Panc1 (cell line): ENCODE results near the gene STX18. TPM values are rescaled to one million over a fixed set of nuclear protein-coding genes. Genes with fewer than 3 reads are reported as not detected.

Experiments
- ATAC-seq: fragments of 200-7000 bp; cut with Tn5 transposase; 2 replicates; pipeline ENCODE4 v1.9.1; 2020; ENCODE audit warnings: mild to moderate bottlenecking, moderate library complexity
- BruUV-seq: library from RNA; stranded (reverse); fragments of 400-500 nt; replicated peaks from 2 replicates; lab custom pipeline; 2021; lab: Mats Ljungman, UMichigan
- CTCF ChIA-PET: fragments of 300-600 bp; sonication (Branson Sonifier 250); formaldehyde crosslinking; loops from one replicate; lab custom pipeline; 2022; ENCODE audit warnings: antibody characterized with exemption; lab: Charles Lee
- POLR2A ChIA-PET: fragments of 300-600 bp; sonication (Branson Sonifier 250); formaldehyde crosslinking; loops from one replicate; lab custom pipeline; 2022; ENCODE audit warnings: antibody characterized with exemption; lab: Charles Lee
- DNase-seq: peaks from one replicate; pipeline ENCODE4 v3.0.0-alpha.2; 2010; ENCODE audit warnings: low read depth, low spot score
- H3K27ac ChIP-seq: 2 replicates; pipeline ENCODE4 v1.5.1; 2011; ENCODE audit warnings: mild to moderate bottlenecking, low read length, inconsistent platforms
- H3K27me3 ChIP-seq: fragments of 200-500 bp; sonication (Bioruptor generic); 2 replicates; pipeline ENCODE4 v1.6.0; 2014; ENCODE audit warnings: low read length, inconsistent platforms; ENCODE audit not compliant: control insufficient read depth, insufficient read depth
- H3K36me3 ChIP-seq: fragments of 200-500 bp; sonication (Bioruptor generic); 2 replicates; pipeline ENCODE4 v1.5.1; 2014; ENCODE audit warnings: inconsistent platforms, mild to moderate bottlenecking, low read length, moderate library complexity; ENCODE audit not compliant: control insufficient read depth, insufficient read depth
- H3K4me1 ChIP-seq: 2 replicates; pipeline ENCODE4 v1.5.1; 2011; ENCODE audit warnings: inconsistent platforms, mild to moderate bottlenecking, low read length, moderate library complexity; ENCODE audit not compliant: control insufficient read depth, insufficient read depth
- H3K4me3 ChIP-seq, 2 experiments: 2 replicates each; pipeline ENCODE4 v1.5.1; 2011 to 2012; ENCODE audit warnings: low read depth in 2 of 2, low read length in 2 of 2, mild to moderate bottlenecking in 2 of 2, inconsistent platforms in 1 of 2, moderate library complexity in 1 of 2
- H3K9me3 ChIP-seq: fragments of 200-500 bp; sonication (Bioruptor generic); 2 replicates; pipeline ENCODE4 v1.5.1; 2014; ENCODE audit warnings: low read depth, mild to moderate bottlenecking, inconsistent platforms, low read length, moderate library complexity; ENCODE audit not compliant: control insufficient read depth, insufficient read depth
- POLR2AphosphoS5 ChIP-seq: IDR thresholded peaks from 2 replicates; pipeline ENCODE4 v1.6.1; 2012; ENCODE audit warnings: mild to moderate bottlenecking, low read depth, low read length, moderate library complexity
- SIN3A ChIP-seq: IDR thresholded peaks from 2 replicates; pipeline ENCODE4 v1.6.1; 2012; ENCODE audit warnings: low read depth, mild to moderate bottlenecking, low read length, moderate library complexity, borderline replicate concordance; ENCODE audit not compliant: insufficient read depth
- TCF7L2 ChIP-seq: IDR thresholded peaks from 2 replicates; pipeline ENCODE4 v1.6.1; 2011; ENCODE audit warnings: mild to moderate bottlenecking, low read depth, low read length, inconsistent platforms
- in situ Hi-C: cut with HindIII; loops from 2 replicates; pipeline ENCODE4 v1.10.0; 2016; ENCODE audit warnings: low sequenced_read_pairs, low pct_unique_long_range_greater_than_20kb
- intact Hi-C: fragments of 100-400 bp; cut with micrococcal nuclease; formaldehyde crosslinking; loops from one replicate; pipeline ENCODE4 v1.10.0; 2022; ENCODE audit not compliant: unreplicated experiment
- total RNA-seq: library from RNA; stranded (reverse); gene quantifications from one replicate; pipeline ENCODE4 v1.2.1, GENCODE V29; 2021; ENCODE audit not compliant: unreplicated experiment
- TF ChIP-seq, protein P1 (sequence below), 2 experiments: IDR thresholded peaks; 2 replicates each; pipeline ENCODE4 v1.6.1; 2011 to 2012; ENCODE audit warnings: low read depth in 2 of 2, control low read depth in 1 of 2, low read length in 1 of 2, mild to moderate bottlenecking in 1 of 2, moderate library complexity in 1 of 2; ENCODE audit not compliant: insufficient read depth in 1 of 2
- TF ChIP-seq, protein P2 (sequence below): fragments of 450-650 bp; IDR thresholded peaks from 2 replicates; pipeline ENCODE4 v1.5.1; 2017; ENCODE audit warnings: mild to moderate bottlenecking

Gene STX18
- total RNA-seq, 1 experiment from 2014 or later = 15.0 TPM

DNA sequence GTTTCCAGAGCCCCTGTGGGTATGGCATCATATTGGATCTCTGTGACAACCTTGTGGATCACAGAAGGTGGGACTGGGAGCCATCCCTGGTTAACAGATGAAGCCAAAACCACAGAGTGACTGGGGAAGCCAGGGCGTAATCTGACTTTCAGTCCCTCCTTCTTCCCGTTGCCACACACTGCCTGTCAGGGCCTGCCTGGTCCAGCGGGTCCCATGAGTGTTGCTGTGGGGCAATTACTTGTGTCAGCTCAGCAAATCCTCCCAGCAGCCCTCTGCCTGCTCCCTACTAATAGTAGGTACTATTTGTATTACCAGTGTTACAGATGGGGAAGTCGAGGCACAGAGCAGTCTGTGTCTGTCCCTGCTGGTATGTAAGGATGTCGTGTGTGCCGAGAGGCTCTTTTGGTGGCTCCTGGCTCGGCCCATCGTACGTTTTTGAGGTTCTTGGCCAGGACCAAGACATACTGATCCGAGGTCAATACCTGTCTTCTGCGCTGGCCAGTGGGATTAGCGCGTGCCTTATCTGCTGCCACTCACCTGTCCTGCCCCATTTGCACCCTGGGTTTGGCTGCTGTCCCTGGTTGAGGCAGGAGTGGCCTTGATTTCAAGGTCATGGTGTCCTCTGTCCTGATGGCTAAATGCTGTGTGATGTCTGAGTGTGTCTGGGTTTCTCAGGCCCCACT is 149.2 kb downstream of the STX18 start:
- H3K36me3 ChIP-seq = no peaks in the 10 kb centered on the region
- no peak overlapping the region for H3K4me3 ChIP-seq
- peaks cover 2% of the 10 kb centered on the region; the same call in 1 of the 2 replicates for H3K27me3 ChIP-seq
- DNase-seq (no peak), ATAC-seq (no peak)
- TF ChIP-seq SIN3A (no peak), POLR2AphosphoS5 (no peak), TCF7L2 (no peak)
- TF ChIP-seq, protein P1, sequence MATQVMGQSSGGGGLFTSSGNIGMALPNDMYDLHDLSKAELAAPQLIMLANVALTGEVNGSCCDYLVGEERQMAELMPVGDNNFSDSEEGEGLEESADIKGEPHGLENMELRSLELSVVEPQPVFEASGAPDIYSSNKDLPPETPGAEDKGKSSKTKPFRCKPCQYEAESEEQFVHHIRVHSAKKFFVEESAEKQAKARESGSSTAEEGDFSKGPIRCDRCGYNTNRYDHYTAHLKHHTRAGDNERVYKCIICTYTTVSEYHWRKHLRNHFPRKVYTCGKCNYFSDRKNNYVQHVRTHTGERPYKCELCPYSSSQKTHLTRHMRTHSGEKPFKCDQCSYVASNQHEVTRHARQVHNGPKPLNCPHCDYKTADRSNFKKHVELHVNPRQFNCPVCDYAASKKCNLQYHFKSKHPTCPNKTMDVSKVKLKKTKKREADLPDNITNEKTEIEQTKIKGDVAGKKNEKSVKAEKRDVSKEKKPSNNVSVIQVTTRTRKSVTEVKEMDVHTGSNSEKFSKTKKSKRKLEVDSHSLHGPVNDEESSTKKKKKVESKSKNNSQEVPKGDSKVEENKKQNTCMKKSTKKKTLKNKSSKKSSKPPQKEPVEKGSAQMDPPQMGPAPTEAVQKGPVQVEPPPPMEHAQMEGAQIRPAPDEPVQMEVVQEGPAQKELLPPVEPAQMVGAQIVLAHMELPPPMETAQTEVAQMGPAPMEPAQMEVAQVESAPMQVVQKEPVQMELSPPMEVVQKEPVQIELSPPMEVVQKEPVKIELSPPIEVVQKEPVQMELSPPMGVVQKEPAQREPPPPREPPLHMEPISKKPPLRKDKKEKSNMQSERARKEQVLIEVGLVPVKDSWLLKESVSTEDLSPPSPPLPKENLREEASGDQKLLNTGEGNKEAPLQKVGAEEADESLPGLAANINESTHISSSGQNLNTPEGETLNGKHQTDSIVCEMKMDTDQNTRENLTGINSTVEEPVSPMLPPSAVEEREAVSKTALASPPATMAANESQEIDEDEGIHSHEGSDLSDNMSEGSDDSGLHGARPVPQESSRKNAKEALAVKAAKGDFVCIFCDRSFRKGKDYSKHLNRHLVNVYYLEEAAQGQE (IDR thresholded peaks at IDR 0.05; ENCODE audit: insufficient read depth in 1 of 2, low read depth in 2 of 2, low read length in 1 of 2) = no peak
- TF ChIP-seq, protein P2, sequence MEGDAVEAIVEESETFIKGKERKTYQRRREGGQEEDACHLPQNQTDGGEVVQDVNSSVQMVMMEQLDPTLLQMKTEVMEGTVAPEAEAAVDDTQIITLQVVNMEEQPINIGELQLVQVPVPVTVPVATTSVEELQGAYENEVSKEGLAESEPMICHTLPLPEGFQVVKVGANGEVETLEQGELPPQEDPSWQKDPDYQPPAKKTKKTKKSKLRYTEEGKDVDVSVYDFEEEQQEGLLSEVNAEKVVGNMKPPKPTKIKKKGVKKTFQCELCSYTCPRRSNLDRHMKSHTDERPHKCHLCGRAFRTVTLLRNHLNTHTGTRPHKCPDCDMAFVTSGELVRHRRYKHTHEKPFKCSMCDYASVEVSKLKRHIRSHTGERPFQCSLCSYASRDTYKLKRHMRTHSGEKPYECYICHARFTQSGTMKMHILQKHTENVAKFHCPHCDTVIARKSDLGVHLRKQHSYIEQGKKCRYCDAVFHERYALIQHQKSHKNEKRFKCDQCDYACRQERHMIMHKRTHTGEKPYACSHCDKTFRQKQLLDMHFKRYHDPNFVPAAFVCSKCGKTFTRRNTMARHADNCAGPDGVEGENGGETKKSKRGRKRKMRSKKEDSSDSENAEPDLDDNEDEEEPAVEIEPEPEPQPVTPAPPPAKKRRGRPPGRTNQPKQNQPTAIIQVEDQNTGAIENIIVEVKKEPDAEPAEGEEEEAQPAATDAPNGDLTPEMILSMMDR = no peak
- BruUV-seq = no TSS peak
- ChIA-PET POLR2A (no interaction called here), CTCF (no interaction called here)
- no peaks in the 10 kb centered on the region for H3K9me3 ChIP-seq
- H3K4me1 ChIP-seq = no peaks in the 10 kb centered on the region
- intact Hi-C loops = no loop called here
- no peak overlapping the region for H3K27ac ChIP-seq
- in situ Hi-C loops = no loop called here

DNA sequence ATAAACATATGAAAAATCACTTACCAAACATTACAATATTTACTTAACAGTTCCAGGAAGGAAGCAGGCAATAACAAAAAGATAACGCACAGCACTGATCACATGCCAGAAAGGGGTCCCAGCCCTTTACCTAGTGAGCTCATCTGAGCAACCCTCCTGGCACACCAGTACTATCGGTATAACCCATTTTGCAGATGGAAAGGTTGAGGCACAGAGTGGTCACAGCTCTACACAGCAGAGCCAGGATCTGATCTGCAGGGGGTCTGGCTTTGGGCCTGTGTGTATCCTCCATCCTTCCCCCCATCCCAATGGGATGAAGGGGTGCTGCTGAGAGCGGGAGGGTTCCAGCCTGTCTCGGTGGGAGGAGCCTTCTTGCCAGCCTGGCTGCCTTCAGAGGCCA is 150.0 kb downstream of the STX18 start:
- no peak overlapping the region for H3K4me3 ChIP-seq
- no peaks in the 10 kb centered on the region for H3K36me3 ChIP-seq
- in situ Hi-C loops = no loop called here
- no peak for ATAC-seq
- no TSS peak for BruUV-seq
- intact Hi-C loops = no loop called here
- peaks cover 2% of the 10 kb centered on the region; the same call in 1 of the 2 replicates for H3K27me3 ChIP-seq
- no peaks in the 10 kb centered on the region for H3K9me3 ChIP-seq
- POLR2A ChIA-PET = no interaction called here
- no peak for DNase-seq
- CTCF ChIA-PET = no interaction called here
- H3K27ac ChIP-seq = no peak overlapping the region
- TF ChIP-seq, protein P1 (IDR thresholded peaks at IDR 0.05; ENCODE audit: insufficient read depth in 1 of 2, low read depth in 2 of 2, low read length in 1 of 2) = no peak
- no peak for TF ChIP-seq TCF7L2
- TF ChIP-seq, protein P2 = no peak
- no peak for TF ChIP-seq POLR2AphosphoS5
- TF ChIP-seq SIN3A = no peak
- no peaks in the 10 kb centered on the region for H3K4me1 ChIP-seq
